Measurements from ENCODE around the gene BRWD1.

- TF ChIP-seq CTCF (IDR thresholded peaks at IDR 0.05): no peak
- TF ChIP-seq POLR2A (IDR thresholded peaks at IDR 0.05): no peak
- no peak for TF ChIP-seq POLR2AphosphoS5 (IDR thresholded peaks at IDR 0.05)
Measured at GRCh38 chr21:39159342-39160063, 153.9 kb downstream of the BRWD1 start.
